Endothelial cell of umbilical vein (primary cell): ENCODE data around the gene SENP5. TPM values are rescaled to one million over a fixed set of nuclear protein-coding genes. Genes with fewer than 3 reads are reported as not detected.

Experiments used
- BruUV-seq: library from RNA; stranded (reverse); fragments of 400-500 nt; replicated peaks from 2 replicates; lab custom pipeline; 2021; lab: Mats Ljungman, UMichigan
- CTCF ChIA-PET: fragments of 300-600, 350-600 bp; sonication (Branson Sonifier 250); formaldehyde crosslinking; loops from one replicate; lab custom pipeline; 2021; ENCODE audit warnings: antibody characterized with exemption, inconsistent platforms; lab: Charles Lee
- POLR2A ChIA-PET: fragments of 300-600, 350-600 bp; sonication (Branson Sonifier 250); formaldehyde crosslinking; loops from one replicate; lab custom pipeline; 2021; ENCODE audit warnings: antibody characterized with exemption, inconsistent platforms; lab: Charles Lee
- DNase-seq: peaks from one replicate; pipeline ENCODE4 v3.0.0-alpha.2; 2011; ENCODE audit warnings: low read depth, low spot score
- FAIRE-seq: peaks from 2 replicates; lab custom pipeline; 2011; peaks lifted over from hg19 to GRCh38; lab: Jason Lieb, UNC
- H2AFZ ChIP-seq: 2 replicates; pipeline ENCODE4 v1.6.0; 2012; ENCODE audit warnings: low read depth, low read length, control low read depth, inconsistent platforms
- H3K27ac ChIP-seq: 2 replicates; pipeline ENCODE4 v1.5.1; 2011; ENCODE audit warnings: low read depth, mild to moderate bottlenecking, control low read depth, low read length, moderate library complexity; ENCODE audit not compliant: insufficient read depth
- H3K27me3 ChIP-seq, 2 experiments: 2 replicates each; pipeline versions ENCODE4 v1.6.0 to v1.6.1; 2011; ENCODE audit warnings: low read length in 2 of 2, mixed read lengths in 1 of 2; ENCODE audit not compliant: control insufficient read depth in 2 of 2, insufficient read depth in 2 of 2
- H3K36me3 ChIP-seq, 2 experiments: 2 replicates in 1 of 2; 3 replicates in 1 of 2; pipeline ENCODE4 v1.5.1; 2011; ENCODE audit warnings: low read length in 2 of 2, mild to moderate bottlenecking in 1 of 2, moderate library complexity in 1 of 2; ENCODE audit not compliant: control insufficient read depth in 2 of 2, insufficient read depth in 2 of 2; ENCODE audit errors: extremely low read depth in 1 of 2
- H3K4me1 ChIP-seq: 3 replicates; pipeline ENCODE4 v1.5.1; 2011; ENCODE audit warnings: mild to moderate bottlenecking, low read length; ENCODE audit not compliant: control insufficient read depth, insufficient read depth; ENCODE audit errors: extremely low read depth
- H3K4me2 ChIP-seq: 2 replicates; pipeline ENCODE4 v1.6.1; 2011; ENCODE audit warnings: low read length, control low read depth, mixed read lengths; ENCODE audit not compliant: insufficient read depth
- H3K4me3 ChIP-seq, 3 experiments: fragments of 200-600 bp in 1 of 3; sonication (generic), shearing (Covaris generic) in 1 of 3; replicated peaks in 1 of 3; 2 replicates each; pipeline ENCODE4 v1.5.1; 2011 to 2016; ENCODE audit warnings: control low read depth in 3 of 3, low read length in 3 of 3, mild to moderate bottlenecking in 2 of 3, inconsistent platforms in 1 of 3, low read depth in 1 of 3, moderate library complexity in 1 of 3; ENCODE audit not compliant: insufficient read depth in 1 of 3
- H3K79me2 ChIP-seq: 2 replicates; pipeline ENCODE4 v1.6.0; 2012; ENCODE audit warnings: low read length, inconsistent platforms; ENCODE audit not compliant: control insufficient read depth, insufficient read depth
- H3K9ac ChIP-seq: replicated peaks from 2 replicates; pipeline ENCODE3; 2011; ENCODE audit warnings: low read length, control low read depth; ENCODE audit not compliant: insufficient read depth; ENCODE audit errors: extremely low read depth
- H3K9me1 ChIP-seq: replicated peaks from 3 replicates; pipeline ENCODE4 v1.6.0; 2011; ENCODE audit warnings: mild to moderate bottlenecking, low read length; ENCODE audit not compliant: control insufficient read depth, insufficient read depth; ENCODE audit errors: extremely low read depth
- H3K9me3 ChIP-seq: replicated peaks from 2 replicates; pipeline ENCODE4 v1.5.1; 2012; ENCODE audit warnings: low read length, inconsistent platforms; ENCODE audit not compliant: control insufficient read depth, insufficient read depth
- H4K20me1 ChIP-seq: replicated peaks from 2 replicates; pipeline ENCODE3; 2011; ENCODE audit warnings: mild to moderate bottlenecking, low read length; ENCODE audit not compliant: control insufficient read depth, insufficient read depth; ENCODE audit errors: extremely low read depth
- EZH2 ChIP-seq: IDR thresholded peaks from 2 replicates; pipeline ENCODE4 v1.6.1; 2012; ENCODE audit warnings: borderline replicate concordance, low read depth, mild to moderate bottlenecking, moderate library complexity, low read length, inconsistent platforms; ENCODE audit not compliant: severe bottlenecking
- FOS ChIP-seq: IDR thresholded peaks from 2 replicates; pipeline ENCODE4 v1.6.1; 2011; ENCODE audit warnings: mild to moderate bottlenecking, low read length, moderate library complexity, borderline replicate concordance; ENCODE audit not compliant: insufficient read depth
- GATA2 ChIP-seq: IDR thresholded peaks from 2 replicates; pipeline ENCODE4 v1.7.0; 2011; ENCODE audit warnings: low read depth, mild to moderate bottlenecking, moderate library complexity, mixed read lengths, low read length; ENCODE audit not compliant: insufficient read length, insufficient read depth
- JUN ChIP-seq: IDR thresholded peaks from 2 replicates; pipeline ENCODE4 v1.6.1; 2011; ENCODE audit warnings: borderline replicate concordance, low read depth; ENCODE audit not compliant: insufficient read length, insufficient read depth
- MYC ChIP-seq: IDR thresholded peaks from one replicate; pipeline ENCODE4 v1.6.1; 2011; ENCODE audit warnings: mild to moderate bottlenecking, low read depth, low read length
- POLR2A ChIP-seq: IDR thresholded peaks from 2 replicates; pipeline ENCODE4 v1.6.1; 2012; ENCODE audit warnings: low read depth, mild to moderate bottlenecking, control low read depth, low read length
- POLR2AphosphoS5 ChIP-seq: IDR thresholded peaks from 2 replicates; pipeline ENCODE4 v1.6.1; 2012; ENCODE audit warnings: low read depth, mild to moderate bottlenecking, control low read depth, low read length, moderate library complexity; ENCODE audit not compliant: insufficient read depth
- dilution Hi-C: fragments of 300-500 bp; cut with MboI; formaldehyde crosslinking; loops from one replicate; pipeline ENCODE4 v1.15.0; 2019; ENCODE audit warnings: low sequenced_read_pairs; ENCODE audit not compliant: extremely low pct_ligation_motif_present
- intact Hi-C: fragments of 100-400 bp; cut with micrococcal nuclease; formaldehyde crosslinking; loops from one replicate; pipeline ENCODE4 v1.10.0; 2022
- polyA plus RNA-seq, 4 experiments: library from polyadenylated mRNA; depleted of rRNA in 3 of 4; stranded (reverse) in 3 of 4; unstranded in 1 of 4; fragments of >200 nt; gene quantifications; 2 replicates each; pipeline versions ENCODE4 v1.2.1 to v1.2.3, GENCODE V29; 2011 to 2012; ENCODE audit warnings: missing spikeins in 1 of 4
- total RNA-seq: library from RNA; stranded (reverse); gene quantifications from 2 replicates; pipeline ENCODE4 v1.2.3, GENCODE V29; 2021
- TF ChIP-seq, protein P1 (sequence below), 2 donors: IDR thresholded peaks; 1 replicate in 1 of 2; 2 replicates in 1 of 2; pipeline ENCODE4 v1.5.1; 2011; ENCODE audit warnings: low read length in 2 of 2, mild to moderate bottlenecking in 2 of 2, moderate library complexity in 2 of 2, control low read depth in 1 of 2, inconsistent platforms in 1 of 2, low read depth in 1 of 2; ENCODE audit not compliant: insufficient read depth in 1 of 2; ENCODE audit errors: extremely low read depth in 1 of 2
- TF ChIP-seq, protein P2 (sequence below): IDR thresholded peaks from 2 replicates; pipeline ENCODE4 v1.6.1; 2011; ENCODE audit not compliant: insufficient read depth, insufficient read length

Gene SENP5
- total and polyA plus RNA-seq, 2 donors (not counting 3 experiments of a cell fraction or from before 2014, with no cell fraction given) = 7.9 to 33.5 TPM

DNA sequence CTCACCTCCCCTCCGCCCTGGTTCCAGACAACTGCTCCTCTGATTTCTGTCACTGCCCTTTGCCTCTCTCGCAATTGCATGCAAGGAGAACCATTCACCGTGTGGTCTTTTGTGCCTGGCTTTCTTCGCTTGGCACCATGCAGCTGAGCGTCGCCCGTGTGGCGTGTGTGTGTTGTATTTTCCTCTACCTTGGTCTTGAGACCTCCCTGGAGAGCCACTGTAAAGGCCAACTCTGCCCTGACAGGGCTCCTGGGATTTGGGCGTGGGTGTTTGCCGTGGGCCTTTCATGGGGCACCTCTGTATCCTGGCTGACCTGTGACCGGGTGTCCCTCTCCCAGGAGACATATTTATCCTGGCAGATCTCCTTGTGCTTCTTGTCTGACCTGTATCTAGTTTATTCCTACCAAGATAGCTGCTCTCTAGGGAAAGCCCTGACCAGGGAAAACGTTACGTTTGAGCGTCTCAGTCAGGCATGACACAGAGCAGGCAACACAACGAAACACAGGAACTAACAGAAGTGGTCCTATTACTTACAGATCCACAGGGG, 102.9 kb downstream of the SENP5 start:
- FAIRE-seq (no peak), DNase-seq (no peak)
- intact Hi-C loops (loop anchor here (1.0 kb wide), 1 partner anchor 361 kb away; no protein-coding TSS in a partner anchor), dilution Hi-C loops (no loop called here)
- Histone ChIP-seq H3K36me3 (no peaks in the 10 kb centered on the region), H4K20me1 (no peaks in the 10 kb centered on the region), H3K27ac (no peak overlapping the region), H3K9ac (no peak overlapping the region), H3K9me1 (no peaks in the 10 kb centered on the region), H3K4me2 (no peak overlapping the region), H3K9me3 (no peaks in the 10 kb centered on the region), H3K4me1 (peaks cover 3% of the 10 kb centered on the region), H3K79me2 (no peaks in the 10 kb centered on the region), H3K4me3 (no peak overlapping the region), H3K27me3 (peaks cover 0 to 2% of the 10 kb centered on the region in 2 experiments), H2AFZ (no peak overlapping the region)
- ChIA-PET CTCF (interaction anchor here (1.1 to 1.5 kb wide), 6 partner anchors 10 to 442 kb away, joined by 3 to 24 read pairs (median 6); no protein-coding TSS in a partner anchor), POLR2A (no interaction called here)
- no peak for TF ChIP-seq FOS
- TF ChIP-seq JUN = no peak
- no peak for TF ChIP-seq GATA2
- no peak for TF ChIP-seq EZH2
- TF ChIP-seq, protein P1, sequence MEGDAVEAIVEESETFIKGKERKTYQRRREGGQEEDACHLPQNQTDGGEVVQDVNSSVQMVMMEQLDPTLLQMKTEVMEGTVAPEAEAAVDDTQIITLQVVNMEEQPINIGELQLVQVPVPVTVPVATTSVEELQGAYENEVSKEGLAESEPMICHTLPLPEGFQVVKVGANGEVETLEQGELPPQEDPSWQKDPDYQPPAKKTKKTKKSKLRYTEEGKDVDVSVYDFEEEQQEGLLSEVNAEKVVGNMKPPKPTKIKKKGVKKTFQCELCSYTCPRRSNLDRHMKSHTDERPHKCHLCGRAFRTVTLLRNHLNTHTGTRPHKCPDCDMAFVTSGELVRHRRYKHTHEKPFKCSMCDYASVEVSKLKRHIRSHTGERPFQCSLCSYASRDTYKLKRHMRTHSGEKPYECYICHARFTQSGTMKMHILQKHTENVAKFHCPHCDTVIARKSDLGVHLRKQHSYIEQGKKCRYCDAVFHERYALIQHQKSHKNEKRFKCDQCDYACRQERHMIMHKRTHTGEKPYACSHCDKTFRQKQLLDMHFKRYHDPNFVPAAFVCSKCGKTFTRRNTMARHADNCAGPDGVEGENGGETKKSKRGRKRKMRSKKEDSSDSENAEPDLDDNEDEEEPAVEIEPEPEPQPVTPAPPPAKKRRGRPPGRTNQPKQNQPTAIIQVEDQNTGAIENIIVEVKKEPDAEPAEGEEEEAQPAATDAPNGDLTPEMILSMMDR (IDR thresholded peaks at IDR 0.05; ENCODE audit: extremely low read depth in 1 of 2, insufficient read depth in 1 of 2, low read depth in 1 of 2, low read length in 2 of 2) = no peak
- no peak for TF ChIP-seq POLR2A
- no peak for TF ChIP-seq MYC
- no peak for TF ChIP-seq POLR2AphosphoS5
- TF ChIP-seq, protein P2, sequence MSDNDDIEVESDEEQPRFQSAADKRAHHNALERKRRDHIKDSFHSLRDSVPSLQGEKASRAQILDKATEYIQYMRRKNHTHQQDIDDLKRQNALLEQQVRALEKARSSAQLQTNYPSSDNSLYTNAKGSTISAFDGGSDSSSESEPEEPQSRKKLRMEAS = no peak
- BruUV-seq = no TSS peak
